SW480 (cell line): ENCODE data around the gene SPTLC3.

ENCODE experiments used
- DNase-seq: peaks from one replicate; pipeline ENCODE4 v3.0.0-alpha.2; 2016; ENCODE audit warnings: low spot score

SPTLC3 gene

GRCh38 chr20:13200767-13201500, 192.2 kb downstream of the SPTLC3 start:
- no peak for DNase-seq

GRCh38 chr20:13202565-13202964, 193.8 kb downstream of the SPTLC3 start:
- no peak for DNase-seq

GRCh38 chr20:13205425-13205824, 196.7 kb downstream of the SPTLC3 start:
- no peak for DNase-seq

GRCh38 chr20:13205848-13206434, 197.2 kb downstream of the SPTLC3 start:
- DNase-seq, result no peak

GRCh38 chr20:13207016-13207415, 198.2 kb downstream of the SPTLC3 start:
- DNase-seq, result no peak

- DNase-seq, result no peak
Measured at GRCh38 chr20:13211956-13212618, 203.3 kb downstream of the SPTLC3 start.

GRCh38 chr20:13212750-13213149, 204.0 kb downstream of the SPTLC3 start:
- DNase-seq, result no peak

- no peak for DNase-seq
Measured at GRCh38 chr20:13213335-13213734, 204.6 kb downstream of the SPTLC3 start.

- no peak for DNase-seq
Measured at GRCh38 chr20:13216533-13216932, 207.8 kb downstream of the SPTLC3 start.
